ENCODE data around the gene NEK11. TPM values are rescaled to one million over a fixed set of nuclear protein-coding genes. Genes with fewer than 3 reads are reported as not detected.
"Not testable (repeated sequence)": the region's sequence is repeated elsewhere in the genome, so short reads cannot be mapped to it uniquely, and the experiment has no call there.

The NEK11 gene
- total RNA-seq, 4 donors from 2014 or later = 2.3 to 25.2 (median 8.4) TPM

GRCh38 chr3:131380821-131381444, 354.3 kb downstream of the NEK11 start:
- intact Hi-C loops (cut with DNase I; ENCODE audit: low total_unique reads); H3K4me1 ChIP-seq: not testable (repeated sequence)

GRCh38 chr3:131381445-131382291, 355.0 kb downstream of the NEK11 start, which contains the start of gene NUDT16:
Gene NUDT16 (plus strand): TSS chr3:131381774. CDS start chr3:131381805, 31 bp downstream.
- Histone ChIP-seq H3K27ac (peak within 1 kb of the TSS; percentile 87 to 93), H3K4me3 (peak within 1 kb of the TSS; percentile 89 to 94), H3K4me1 (peaks cover 0 to 4% of the 10 kb centered on the region in 2 donors), H3K9me3 (no peaks in the 10 kb centered on the region), H3K27me3 (no peaks in the 10 kb centered on the region), H3K36me3 (no peaks in the 10 kb centered on the region)
- intact Hi-C loops (cut with DNase I; ENCODE audit: low total_unique reads) = no loop called here
- DNase-seq = peak; percentile 100
- TF ChIP-seq CTCF (IDR thresholded peaks at IDR 0.05) (peak in 2 of 4 experiments; percentile 1 to 5), POLR2A (IDR thresholded peaks at IDR 0.05) (peak; percentile 88 to 94)

More at GRCh38 chr3:131380821-131381444, 354.3 kb downstream of the NEK11 start:
- Histone ChIP-seq H3K27ac (peak overlapping the region; percentile 87), H3K4me3 (peak overlapping the region; percentile 72 to 94)
- H3K27me3 ChIP-seq, H3K9me3 ChIP-seq, DNase-seq, H3K36me3 ChIP-seq: not testable (repeated sequence)
- TF ChIP-seq POLR2A (IDR thresholded peaks at IDR 0.05) = peak in 1 of 2 donors; percentile 20

GRCh38 chr3:131386429-131387165, 359.9 kb downstream of the NEK11 start:
- peak in 1 of 2 donors; percentile 57 for DNase-seq
- H3K27ac ChIP-seq = peak overlapping the region; percentile 47 to 53
- no peaks in the 10 kb centered on the region for H3K4me1 ChIP-seq
- intact Hi-C loops (cut with DNase I; ENCODE audit: low total_unique reads) = no loop called here
- H3K4me3 ChIP-seq = no peak overlapping the region
- H3K36me3 ChIP-seq = no peaks in the 10 kb centered on the region
- no peaks in the 10 kb centered on the region for H3K9me3 ChIP-seq
- no peaks in the 10 kb centered on the region for H3K27me3 ChIP-seq
- TF ChIP-seq CTCF (IDR thresholded peaks at IDR 0.05) (no peak), POLR2A (IDR thresholded peaks at IDR 0.05) (no peak)

- Histone ChIP-seq H3K9me3 (no peaks in the 10 kb centered on the region), H3K27me3 (no peaks in the 10 kb centered on the region), H3K4me3 (no peak overlapping the region), H3K36me3 (no peaks in the 10 kb centered on the region), H3K27ac (peak overlapping the region in 1 of 2 donors; percentile 7), H3K4me1 (no peaks in the 10 kb centered on the region)
- intact Hi-C loops (cut with DNase I; ENCODE audit: low total_unique reads) = no loop called here
- TF ChIP-seq POLR2A (IDR thresholded peaks at IDR 0.05) = no peak
- no peak for TF ChIP-seq CTCF (IDR thresholded peaks at IDR 0.05)
- DNase-seq = no peak
These were observed 361.3 kb downstream of the NEK11 start for GRCh38 chr3:131387796-131388489.

- H3K9me3 ChIP-seq = no peaks in the 10 kb centered on the region
- no peak for DNase-seq
- no peaks in the 10 kb centered on the region for H3K27me3 ChIP-seq
- no peaks in the 10 kb centered on the region for H3K4me1 ChIP-seq
- no peaks in the 10 kb centered on the region for H3K36me3 ChIP-seq
- TF ChIP-seq CTCF (IDR thresholded peaks at IDR 0.05) (no peak), POLR2A (IDR thresholded peaks at IDR 0.05) (no peak)
- peak overlapping the region in 1 of 2 donors; percentile 7 for H3K27ac ChIP-seq
- H3K4me3 ChIP-seq = no peak overlapping the region
- intact Hi-C loops (cut with DNase I; ENCODE audit: low total_unique reads) = no loop called here
These were observed 361.8 kb downstream of the NEK11 start for GRCh38 chr3:131388490-131388799.

All from uterus (tissue), 4 donors.